Liver (tissue), 9 donors: ENCODE data around the gene NTMT2. TPM values are rescaled to one million over a fixed set of nuclear protein-coding genes. Genes with fewer than 3 reads are reported as not detected.

ENCODE experiments used
- DNase-seq: peaks from one replicate; pipeline ENCODE4 v3.0.0-alpha.2; 2017; ENCODE audit warnings: low spot score
- H3K27ac ChIP-seq, 2 donors: one replicate each; pipeline ENCODE4 v1.7.0; 2013; ENCODE audit warnings: inconsistent platforms in 2 of 2, low read length in 2 of 2, control low read depth in 1 of 2, low read depth in 1 of 2, mild to moderate bottlenecking in 1 of 2
- H3K27me3 ChIP-seq, 4 donors: one replicate each; pipeline versions ENCODE4 v1.6.1 to v1.7.0; 2013; ENCODE audit warnings: low read length in 3 of 4, inconsistent platforms in 1 of 4, mild to moderate bottlenecking in 1 of 4, moderate library complexity in 1 of 4; ENCODE audit not compliant: control insufficient read depth in 4 of 4, insufficient read depth in 4 of 4
- H3K36me3 ChIP-seq, 4 donors: one replicate each; pipeline versions ENCODE4 v1.6.1 to v1.7.0; 2013; ENCODE audit warnings: low read length in 3 of 4, mild to moderate bottlenecking in 3 of 4, low read depth in 1 of 4, moderate library complexity in 1 of 4; ENCODE audit not compliant: control insufficient read depth in 4 of 4, insufficient read depth in 3 of 4
- H3K4me1 ChIP-seq, 4 donors: one replicate each; pipeline versions ENCODE4 v1.6.1 to v1.7.0; 2013; ENCODE audit warnings: low read length in 3 of 4, mild to moderate bottlenecking in 3 of 4, moderate library complexity in 1 of 4; ENCODE audit not compliant: control insufficient read depth in 4 of 4, insufficient read depth in 4 of 4
- H3K4me3 ChIP-seq, 3 donors: one replicate each; pipeline versions ENCODE4 v1.6.1 to v1.7.0; 2013; ENCODE audit warnings: low read length in 3 of 3, control low read depth in 1 of 3, low read depth in 1 of 3, mild to moderate bottlenecking in 1 of 3
- H3K9ac ChIP-seq, 2 donors: one replicate each; pipeline ENCODE4 v1.7.0; 2013; ENCODE audit warnings: low read length in 2 of 2, mild to moderate bottlenecking in 2 of 2, moderate library complexity in 2 of 2, control low read depth in 1 of 2, low read depth in 1 of 2
- H3K9me3 ChIP-seq, 4 donors: one replicate each; pipeline versions ENCODE4 v1.6.1 to v1.7.0; 2013; ENCODE audit warnings: low read length in 3 of 4; ENCODE audit not compliant: control insufficient read depth in 4 of 4
- ATF3 ChIP-seq: IDR thresholded peaks from 2 replicates; pipeline ENCODE4 v1.6.1; 2016; ENCODE audit warnings: antibody characterized with exemption
- CTCF ChIP-seq: fragments of 150-350 bp; IDR thresholded peaks from 2 replicates; pipeline ENCODE4 v1.5.1; 2017; ENCODE audit warnings: improper control_type of control experiment, low read depth, low read length; ENCODE audit not compliant: missing input control
- EGR1 ChIP-seq, 2 donors: IDR thresholded peaks; 2 replicates each; pipeline ENCODE4 v1.6.1; 2016 to 2018; ENCODE audit warnings: antibody characterized with exemption in 2 of 2, low read depth in 2 of 2
- FOXA1 ChIP-seq: IDR thresholded peaks from 2 replicates; pipeline ENCODE4 v1.6.1; 2016; ENCODE audit warnings: antibody characterized with exemption
- FOXA2 ChIP-seq: IDR thresholded peaks from 2 replicates; pipeline ENCODE4 v1.6.1; 2016; ENCODE audit warnings: antibody characterized with exemption
- GABPA ChIP-seq, 2 donors: IDR thresholded peaks in 1 of 2; conservative IDR thresholded peaks in 1 of 2; 2 replicates each; pipeline ENCODE4 v1.6.1; 2016; ENCODE audit warnings: antibody characterized with exemption in 2 of 2, mild to moderate bottlenecking in 1 of 2, moderate library complexity in 1 of 2
- HNF4A ChIP-seq, 2 donors: conservative IDR thresholded peaks; 2 replicates each; pipeline ENCODE4 v1.6.1; 2016; ENCODE audit warnings: antibody characterized with exemption in 2 of 2, mild to moderate bottlenecking in 2 of 2
- HNF4G ChIP-seq: IDR thresholded peaks from 2 replicates; pipeline ENCODE4 v1.6.1; 2016; ENCODE audit warnings: antibody characterized with exemption
- MAX ChIP-seq: IDR thresholded peaks from 2 replicates; pipeline ENCODE4 v1.6.1; 2016; ENCODE audit warnings: antibody characterized with exemption
- NR2F2 ChIP-seq: IDR thresholded peaks from 2 replicates; pipeline ENCODE4 v1.6.1; 2016; ENCODE audit warnings: antibody characterized with exemption
- RAD21 ChIP-seq, 2 donors: IDR thresholded peaks; 2 replicates each; pipeline ENCODE4 v1.6.1; 2016; ENCODE audit warnings: antibody characterized with exemption in 2 of 2, mild to moderate bottlenecking in 2 of 2
- REST ChIP-seq: IDR thresholded peaks from 2 replicates; pipeline ENCODE4 v1.6.1; 2016; ENCODE audit warnings: antibody characterized with exemption, mild to moderate bottlenecking
- RXRA ChIP-seq, 2 donors: IDR thresholded peaks; 2 replicates each; pipeline ENCODE4 v1.6.1; 2017 to 2018; ENCODE audit warnings: antibody characterized with exemption in 2 of 2, mild to moderate bottlenecking in 1 of 2
- SP1 ChIP-seq: IDR thresholded peaks from 2 replicates; pipeline ENCODE4 v1.6.1; 2018; ENCODE audit warnings: antibody characterized with exemption, mild to moderate bottlenecking
- TAF1 ChIP-seq: conservative IDR thresholded peaks from 2 replicates; pipeline ENCODE4 v1.6.1; 2016; ENCODE audit warnings: antibody characterized with exemption, mild to moderate bottlenecking
- ZBTB33 ChIP-seq: IDR thresholded peaks from 2 replicates; pipeline ENCODE4 v1.6.1; 2016; ENCODE audit warnings: antibody characterized with exemption
- WGBS: extraction: QIAGEN DNeasy Blood & Tissue Kit; methylation state at CpG from one replicate; pipeline ENCODE4 v1.1.7; 2013; 5-methylcytosine and 5-hydroxymethylcytosine counted together
- polyA plus RNA-seq, 2 donors: library from polyadenylated mRNA; stranded (reverse) in 1 of 2; unstranded in 1 of 2; fragments of 200-250 nt in 1 of 2; fragments of >200 nt in 1 of 2; fragmentation: Nextera tagmentation in 1 of 2; extraction: Ambion mirVana in 1 of 2; gene quantifications; one replicate each; pipeline versions ENCODE4 v1.2.1 to v1.2.3, GENCODE V29; 2013 to 2015
- total RNA-seq, 2 donors: library from RNA; depleted of rRNA; stranded (reverse); fragments of >200 nt; gene quantifications; one replicate each; pipeline ENCODE4 v1.2.3, GENCODE V29; 2014
- donor health status: healthy.
- donor health status: healthy.
- donor health status: healthy.
- donor health status: healthy.
- donor health status: healthy.

NTMT2 gene
- total and polyA plus RNA-seq, 4 donors = not detected

- TF ChIP-seq ZBTB33 (no peak), GABPA (IDR thresholded peaks at IDR 0.05 in 1 of 2, conservative IDR thresholded peaks at IDR 0.05 in 1 of 2) (no peak), FOXA2 (no peak), TAF1 (no peak)
These were observed 20.5 kb upstream of the NTMT2 start (continued) for GRCh38 chr1:170125269-170125668.

GRCh38 chr1:170126696-170127095 is 19.1 kb upstream of the NTMT2 start:
- H3K4me3 ChIP-seq = no peak overlapping the region
- TF ChIP-seq RAD21 (IDR thresholded peaks at IDR 0.05) (no peak), ZBTB33 (no peak), FOXA1 (no peak), ATF3 (no peak)
- H3K27me3 ChIP-seq = no peaks in the 10 kb centered on the region
- H3K9ac ChIP-seq = no peak overlapping the region
- no peak for DNase-seq
- peaks cover 0 to 8% (median under 1%) of the 10 kb centered on the region in 4 donors for H3K9me3 ChIP-seq
- WGBS = 38% methylated on average over 4 of the region's 4 CpGs
- H3K4me1 ChIP-seq = no peaks in the 10 kb centered on the region
- H3K36me3 ChIP-seq = no peaks in the 10 kb centered on the region
- no peak overlapping the region for H3K27ac ChIP-seq

GRCh38 chr1:170131450-170131849 is 14.3 kb upstream of the NTMT2 start:
- no peaks in the 10 kb centered on the region for H3K4me1 ChIP-seq
- H3K27ac ChIP-seq = no peak overlapping the region
- no peak overlapping the region for H3K4me3 ChIP-seq
- peaks cover 0 to 1% (median 0%) of the 10 kb centered on the region in 4 donors for H3K9me3 ChIP-seq
- no peak for TF ChIP-seq EGR1 (IDR thresholded peaks at IDR 0.05; ENCODE audit: low read depth in 2 of 2)
- 67% methylated on average over 6 of the region's 6 CpGs for WGBS
- H3K27me3 ChIP-seq = no peaks in the 10 kb centered on the region
- no peaks in the 10 kb centered on the region for H3K36me3 ChIP-seq
- H3K9ac ChIP-seq = no peak overlapping the region
- no peak for DNase-seq

- DNase-seq = no peak
- WGBS = 68% methylated on average over 1 of the region's 1 CpG
- H3K9me3 ChIP-seq = peaks cover 0 to 1% (median 0%) of the 10 kb centered on the region in 4 donors
- TF ChIP-seq ATF3 (no peak), CTCF (no peak), REST (no peak), EGR1 (IDR thresholded peaks at IDR 0.05; ENCODE audit: low read depth in 2 of 2) (no peak), SP1 (no peak), MAX (no peak), HNF4A (conservative IDR thresholded peaks at IDR 0.05) (no peak), RAD21 (IDR thresholded peaks at IDR 0.05) (no peak), RXRA (IDR thresholded peaks at IDR 0.05) (no peak), TAF1 (no peak), HNF4G (no peak), NR2F2 (no peak), GABPA (IDR thresholded peaks at IDR 0.05 in 1 of 2, conservative IDR thresholded peaks at IDR 0.05 in 1 of 2) (no peak)
These were observed 13.8 kb upstream of the NTMT2 start for GRCh38 chr1:170131984-170132383.

More at GRCh38 chr1:170131984-170132383, 13.8 kb upstream of the NTMT2 start:
- H3K9ac ChIP-seq = no peak overlapping the region
- no peaks in the 10 kb centered on the region for H3K4me1 ChIP-seq
- no peaks in the 10 kb centered on the region for H3K27me3 ChIP-seq
- no peak overlapping the region for H3K4me3 ChIP-seq
- no peak overlapping the region for H3K27ac ChIP-seq
- H3K36me3 ChIP-seq = no peaks in the 10 kb centered on the region
